IPS-15b (cell line): ENCODE results near the gene TMEM69.
"Not testable (repeated sequence)": the region's sequence is repeated elsewhere in the genome, so short reads cannot be mapped to it uniquely, and the experiment has no call there.

ENCODE experiments used
- H3K27me3 ChIP-seq: one replicate; pipeline ENCODE4 v1.6.1; 2013; ENCODE audit warnings: low read length; ENCODE audit not compliant: control insufficient read depth, insufficient read depth
- H3K36me3 ChIP-seq: one replicate; pipeline ENCODE4 v1.6.1; 2013; ENCODE audit warnings: low read length; ENCODE audit not compliant: control insufficient read depth, insufficient read depth
- H3K4me1 ChIP-seq: one replicate; pipeline ENCODE4 v1.6.1; 2013; ENCODE audit warnings: mild to moderate bottlenecking, low read length; ENCODE audit not compliant: control insufficient read depth, insufficient read depth
- H3K4me3 ChIP-seq: one replicate; pipeline ENCODE4 v1.5.1; 2013; ENCODE audit warnings: low read depth, low read length
- H3K9ac ChIP-seq: one replicate; pipeline ENCODE4 v1.6.1; 2013; ENCODE audit warnings: low read depth, mild to moderate bottlenecking, low read length
- H3K9me3 ChIP-seq: one replicate; pipeline ENCODE4 v1.6.1; 2013; ENCODE audit warnings: mild to moderate bottlenecking, low read length; ENCODE audit not compliant: control insufficient read depth, insufficient read depth

TMEM69 gene

DNA sequence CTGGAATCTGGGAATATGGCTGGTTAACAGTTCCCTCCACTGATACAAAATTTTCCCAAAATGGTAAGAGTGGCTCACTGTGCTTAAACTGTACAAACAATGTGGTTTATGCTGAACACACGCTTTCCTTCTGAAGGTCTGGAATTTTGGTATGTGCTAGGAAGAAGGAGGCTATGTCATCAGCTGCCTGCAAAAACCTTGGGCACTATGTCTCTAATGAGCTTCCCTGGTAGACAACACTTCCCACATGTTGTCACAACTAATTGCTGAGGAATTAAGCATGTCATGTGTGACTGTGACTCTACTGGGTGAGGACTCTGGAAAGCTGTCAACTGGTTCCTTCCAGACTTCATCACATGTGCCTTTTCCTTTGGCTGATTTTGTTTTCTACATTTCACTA, 33.2 kb downstream of the TMEM69 start:
- no peaks in the 10 kb centered on the region for H3K4me1 ChIP-seq
- H3K9ac ChIP-seq = no peak overlapping the region
- H3K4me3 ChIP-seq = no peak overlapping the region
- no peaks in the 10 kb centered on the region for H3K27me3 ChIP-seq
- no peaks in the 10 kb centered on the region for H3K36me3 ChIP-seq
- H3K9me3 ChIP-seq = no peaks in the 10 kb centered on the region

DNA sequence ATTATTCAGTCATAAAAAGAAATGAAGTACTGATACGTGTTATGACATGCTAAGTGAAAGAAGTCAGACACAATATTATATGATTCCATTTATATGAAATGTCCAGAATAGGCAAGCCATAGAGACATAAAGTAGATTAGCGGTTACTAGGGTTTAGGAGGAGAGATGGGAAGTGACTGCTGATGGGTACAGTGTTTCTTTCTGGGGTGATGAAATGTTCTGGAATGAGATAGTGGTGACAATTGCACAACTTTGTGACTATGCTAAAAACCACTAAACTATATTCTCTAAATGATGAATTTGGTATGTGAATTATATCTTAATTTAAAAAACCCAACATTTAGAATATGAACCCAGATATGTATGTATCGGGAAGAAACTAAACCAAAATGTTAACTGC, 34.8 kb downstream of the TMEM69 start:
- Histone ChIP-seq H3K4me1 (no peaks in the 10 kb centered on the region), H3K9ac (no peak overlapping the region), H3K36me3 (no peaks in the 10 kb centered on the region), H3K4me3 (no peak overlapping the region), H3K9me3 (no peaks in the 10 kb centered on the region), H3K27me3 (no peaks in the 10 kb centered on the region)

DNA sequence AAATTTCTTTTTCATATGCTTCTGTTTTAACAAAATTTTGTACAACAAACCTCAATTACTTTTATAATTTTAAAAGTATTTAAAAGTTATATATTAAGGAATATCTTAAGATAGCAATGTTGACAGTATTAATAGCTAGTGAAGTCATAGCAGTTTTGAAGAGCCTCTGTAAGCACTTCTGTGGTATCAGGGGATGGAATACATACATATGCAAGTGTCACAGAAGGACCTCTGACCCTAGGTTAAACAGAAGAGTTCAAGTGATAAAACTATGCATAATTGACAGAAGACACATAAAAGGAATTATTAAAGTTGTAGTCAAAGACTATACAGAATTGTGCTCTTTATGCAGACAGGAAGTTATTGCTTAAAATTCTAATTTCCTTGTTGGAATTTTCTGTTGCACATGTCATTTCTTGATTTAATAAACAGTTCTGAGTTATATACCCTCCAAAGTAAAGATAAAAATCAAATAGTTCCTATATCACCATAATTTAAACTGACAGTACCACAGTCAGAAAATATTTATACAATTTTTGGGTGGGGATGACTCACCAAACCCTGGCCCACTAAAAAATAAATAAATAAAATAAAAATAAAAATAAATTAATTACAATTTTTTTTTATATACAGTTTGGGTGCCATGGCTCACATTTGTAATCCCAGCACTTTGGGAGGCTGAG, 35.4 kb downstream of the TMEM69 start:
- Histone ChIP-seq H3K27me3 (no peaks in the 10 kb centered on the region), H3K4me1 (no peaks in the 10 kb centered on the region), H3K9ac (no peak overlapping the region), H3K9me3 (no peaks in the 10 kb centered on the region), H3K36me3 (no peaks in the 10 kb centered on the region), H3K4me3 (no peak overlapping the region)

DNA sequence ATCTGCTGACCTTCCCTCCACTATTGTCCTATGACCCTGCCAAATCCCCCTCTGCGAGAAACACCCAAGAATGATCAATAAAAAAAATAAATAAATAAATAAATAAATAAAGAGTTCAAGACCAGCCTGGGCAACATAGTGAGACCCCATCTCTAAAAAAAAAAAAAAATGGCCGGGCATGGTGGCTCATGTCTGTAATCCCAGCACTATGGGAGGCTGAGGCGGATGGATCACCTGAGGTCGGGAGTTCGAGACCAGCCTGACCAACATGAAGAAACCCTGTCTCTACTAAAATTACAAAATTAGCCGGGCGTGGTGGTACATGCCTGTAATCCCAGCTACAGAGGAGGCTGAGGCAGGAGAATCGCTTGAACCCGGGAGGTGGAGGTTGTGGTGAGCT, 38.0 kb downstream of the TMEM69 start:
- not testable (repeated sequence) for H3K36me3 ChIP-seq, H3K4me1 ChIP-seq, H3K4me3 ChIP-seq, H3K9ac ChIP-seq, H3K27me3 ChIP-seq, H3K9me3 ChIP-seq

DNA sequence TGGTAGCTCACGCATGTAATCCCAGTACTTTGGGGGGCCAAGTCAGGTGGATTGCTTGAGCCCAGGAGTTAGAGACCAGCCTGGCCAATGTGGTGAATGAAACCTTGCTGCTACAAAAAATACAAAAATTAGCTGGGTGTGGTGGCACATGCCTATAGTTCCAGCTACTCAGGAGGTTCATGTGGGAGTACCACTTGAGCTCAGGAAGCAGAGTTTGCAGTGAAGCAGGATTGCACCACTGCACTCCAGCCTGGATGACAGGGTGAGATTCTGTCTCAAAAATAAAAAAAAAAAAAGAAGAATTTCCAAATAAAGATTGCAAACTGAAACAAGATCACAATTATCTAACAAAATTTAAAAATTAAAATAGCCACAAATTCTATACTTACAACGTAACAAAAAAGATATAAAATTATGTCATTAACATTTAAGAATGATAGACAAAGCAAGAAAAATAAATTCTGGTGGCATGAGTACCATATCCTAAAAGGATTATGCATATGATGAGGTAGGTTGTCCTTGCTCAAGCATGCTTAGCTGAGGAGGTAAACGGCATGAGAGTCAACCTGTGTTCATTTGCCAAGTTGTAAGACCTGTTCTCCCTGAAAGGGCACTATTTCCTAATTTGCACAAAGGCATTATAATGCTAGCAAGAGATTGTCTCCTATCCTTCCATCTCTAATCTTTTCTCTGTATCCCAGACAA, 42.2 kb downstream of the TMEM69 start:
- no peak overlapping the region for H3K9ac ChIP-seq
- no peaks in the 10 kb centered on the region for H3K27me3 ChIP-seq
- H3K9me3 ChIP-seq = no peaks in the 10 kb centered on the region
- no peak overlapping the region for H3K4me3 ChIP-seq
- H3K36me3 ChIP-seq = no peaks in the 10 kb centered on the region
- H3K4me1 ChIP-seq = no peaks in the 10 kb centered on the region

DNA sequence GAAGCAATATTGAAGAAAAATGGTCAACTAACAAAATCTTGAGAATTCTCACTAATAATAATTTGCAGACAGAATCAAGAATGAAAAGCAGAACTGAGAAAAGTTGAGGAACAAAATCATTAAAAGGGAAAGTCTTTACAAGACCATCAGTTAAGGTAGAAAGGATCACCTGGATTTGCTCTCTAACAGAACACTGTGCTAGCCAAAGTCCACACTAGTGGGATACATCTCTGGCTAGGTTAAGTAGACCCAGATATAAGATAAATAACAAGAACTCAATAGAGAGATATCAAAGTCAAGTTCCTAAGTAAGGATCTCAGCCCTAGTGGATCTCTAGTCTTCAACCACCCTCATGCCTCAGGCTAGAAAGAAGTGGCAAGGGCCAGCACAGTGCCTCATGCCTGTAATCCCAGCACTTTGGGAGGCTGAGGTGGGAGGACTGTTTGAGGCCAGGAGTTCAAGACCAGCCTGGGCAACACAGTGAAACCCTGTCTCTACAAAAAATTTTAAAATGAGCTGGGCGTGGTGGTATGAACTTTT, 42.9 kb downstream of the TMEM69 start:
- Histone ChIP-seq H3K36me3 (no peaks in the 10 kb centered on the region), H3K4me3 (no peak overlapping the region)

DNA sequence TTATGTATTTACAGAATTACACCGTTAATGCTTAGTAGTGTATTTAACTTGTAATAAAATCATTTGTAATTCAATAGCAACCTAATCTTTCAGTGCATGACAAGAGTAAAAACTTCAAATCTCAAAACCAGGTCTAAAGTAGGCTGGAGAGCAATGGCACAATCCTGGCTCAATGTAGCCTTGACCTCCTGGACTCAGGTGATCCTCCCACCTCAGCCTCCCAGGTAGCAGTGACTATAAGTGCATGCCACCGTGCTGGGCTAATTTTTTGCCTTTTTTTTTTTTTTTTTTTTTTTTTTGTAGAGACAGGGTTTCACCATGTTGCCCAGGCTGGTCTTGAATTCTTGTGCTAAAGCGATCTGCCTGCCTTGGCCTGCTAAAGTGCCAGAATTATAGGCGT, 51.2 kb downstream of the TMEM69 start:
- H3K27me3 ChIP-seq = no peaks in the 10 kb centered on the region
- no peaks in the 10 kb centered on the region for H3K4me1 ChIP-seq
- no peak overlapping the region for H3K9ac ChIP-seq
- H3K4me3 ChIP-seq = no peak overlapping the region
- H3K36me3 ChIP-seq = no peaks in the 10 kb centered on the region
- H3K9me3 ChIP-seq = no peaks in the 10 kb centered on the region

More for the DNA sequence above, 42.9 kb downstream of the TMEM69 start:
- Histone ChIP-seq H3K9me3 (no peaks in the 10 kb centered on the region), H3K27me3 (no peaks in the 10 kb centered on the region), H3K4me1 (no peaks in the 10 kb centered on the region), H3K9ac (no peak overlapping the region)

DNA sequence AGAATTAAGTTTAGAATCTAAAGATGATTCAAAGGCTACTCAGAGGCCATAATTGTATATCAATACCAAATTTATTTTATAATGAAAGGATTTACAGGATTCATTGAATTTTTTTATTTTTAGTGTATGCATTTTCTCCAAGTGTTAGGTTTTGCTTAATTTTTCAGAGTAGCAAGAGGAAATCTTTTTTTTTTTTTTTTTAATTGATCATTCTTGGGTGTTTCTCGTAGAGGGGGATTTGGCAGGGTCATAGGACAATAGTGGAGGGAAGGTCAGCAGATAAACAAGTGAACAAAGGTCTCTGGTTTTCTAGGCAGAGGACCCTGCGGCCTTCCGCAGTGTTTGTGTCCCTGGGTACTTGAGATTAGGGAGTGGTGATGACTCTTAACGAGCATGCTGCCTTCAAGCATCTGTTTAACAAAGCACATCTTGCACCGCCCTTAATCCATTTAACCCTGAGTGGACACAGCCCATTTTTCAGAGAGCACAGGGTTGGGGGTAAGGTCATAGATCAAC, 51.7 kb downstream of the TMEM69 start:
- not testable (repeated sequence) for H3K4me3 ChIP-seq, H3K4me1 ChIP-seq, H3K36me3 ChIP-seq, H3K9ac ChIP-seq, H3K9me3 ChIP-seq, H3K27me3 ChIP-seq
